Sigmoid colon (tissue), 7 donors: ENCODE measurements around the gene COL4A2. TPM values are rescaled to one million over a fixed set of nuclear protein-coding genes. Genes with fewer than 3 reads are reported as not detected.

ENCODE experiments used
- DNase-seq: peaks from one replicate; pipeline ENCODE4 v3.0.0-alpha.2; 2019
- H3K27ac ChIP-seq, 4 donors: fragments of 200-600 bp; sonication (generic); one replicate each; pipeline ENCODE4 v1.5.1; 2016 to 2019; ENCODE audit warnings: mild to moderate bottlenecking in 1 of 4
- H3K27me3 ChIP-seq, 3 donors: fragments of 200-600 bp; sonication (generic); one replicate each; pipeline ENCODE4 v1.5.1; 2019; ENCODE audit warnings: mild to moderate bottlenecking in 1 of 3
- H3K36me3 ChIP-seq, 4 donors: fragments of 200-600 bp; sonication (generic); one replicate each; pipeline ENCODE4 v1.5.1; 2016 to 2019
- H3K4me1 ChIP-seq, 4 donors: fragments of 200-600 bp; sonication (generic); one replicate each; pipeline ENCODE4 v1.5.1; 2017 to 2019
- H3K4me3 ChIP-seq, 4 donors: fragments of 200-600 bp; sonication (generic); one replicate each; pipeline ENCODE4 v1.5.1; 2017 to 2019; ENCODE audit warnings: mild to moderate bottlenecking in 2 of 4, moderate library complexity in 1 of 4
- H3K9me3 ChIP-seq, 4 donors: fragments of 200-600 bp in 3 of 4; sonication (generic) in 3 of 4; one replicate each; pipeline versions ENCODE4 v1.5.1 to v1.6.1; 2013 to 2019
- EP300 ChIP-seq, 4 donors: sonication (generic); formaldehyde crosslinking; IDR thresholded peaks; one replicate each; pipeline ENCODE4 v1.6.1; 2017; ENCODE audit warnings: antibody characterized with exemption in 4 of 4
- POLR2A ChIP-seq, 2 donors: fragments of 450-650 bp; IDR thresholded peaks; one replicate each; pipeline ENCODE4 v1.6.1; 2016; ENCODE audit warnings: antibody characterized with exemption in 2 of 2, mild to moderate bottlenecking in 2 of 2, moderate library complexity in 2 of 2
- POLR2AphosphoS5 ChIP-seq, 4 donors: sonication (generic); formaldehyde crosslinking; IDR thresholded peaks; one replicate each; pipeline ENCODE4 v1.6.1; 2017; ENCODE audit warnings: antibody characterized with exemption in 4 of 4
- WGBS, 2 donors: extraction: QIAGEN DNeasy Blood & Tissue Kit; methylation state at CpG; one replicate each; pipeline ENCODE4 v1.1.7; 2013; 5-methylcytosine and 5-hydroxymethylcytosine counted together
- intact Hi-C: fragments of 100-400 bp; cut with DNase I; formaldehyde crosslinking; loops from one replicate; pipeline ENCODE4 v1.15.1; 2023
- polyA plus RNA-seq, 3 donors: library from polyadenylated mRNA; stranded (reverse); fragments of 200-250 nt; gene quantifications; one replicate each; pipeline ENCODE4 v1.2.3, GENCODE V29; 2013
- total RNA-seq, 4 donors: library from RNA; depleted of rRNA; stranded (reverse); fragments of >200 nt; gene quantifications; one replicate each; pipeline ENCODE4 v1.1.0, GENCODE V29; 2016
- TF ChIP-seq, protein P1 (sequence below), 4 experiments: fragments of 450-650 bp in 3 of 4; fragments of 200-600 bp in 1 of 4; IDR thresholded peaks; one replicate each; pipeline ENCODE4 v1.5.1; 2016 to 2019; ENCODE audit warnings: antibody characterized with exemption in 4 of 4, mild to moderate bottlenecking in 3 of 4, moderate library complexity in 2 of 4
- donor health status: healthy with polysubstance abuse.
- donor health status: Bipolar disorder and iron deficiency.
- donor health status: healthy.

Gene COL4A2
- total and polyA plus RNA-seq, 7 donors, result 24.0 to 1,039 (median 306) TPM

DNA sequence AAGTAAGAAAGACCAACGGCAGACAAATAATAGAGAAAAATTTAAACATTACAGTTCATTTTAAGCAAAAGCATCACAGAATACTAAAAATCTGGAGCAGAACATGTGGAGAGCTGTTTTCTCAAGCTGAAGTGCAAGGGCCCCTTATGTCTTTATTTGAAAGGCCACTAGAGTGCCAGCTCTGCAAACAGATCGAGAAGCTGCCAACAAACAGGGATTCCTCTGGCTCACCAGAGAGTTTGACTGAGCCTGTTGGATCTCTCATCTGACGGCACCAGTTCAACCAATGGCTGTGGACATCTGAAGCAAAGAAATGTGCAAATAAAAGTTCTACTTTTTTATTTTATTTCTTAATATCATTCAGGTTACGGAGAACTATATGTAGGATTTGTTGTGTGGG lies 119.7 kb downstream of the COL4A2 start:
- Histone ChIP-seq H3K36me3 (peaks cover 6 to 55% (median 25%) of the 10 kb centered on the region in 4 donors), H3K27ac (peak overlapping the region in 3 of 4 donors; percentile 66 to 98 (median 87)), H3K9me3 (no peaks in the 10 kb centered on the region), H3K4me1 (peaks cover 0 to 76% (median 63%) of the 10 kb centered on the region in 4 donors), H3K4me3 (no peak overlapping the region), H3K27me3 (no peaks in the 10 kb centered on the region)
- DNase-seq, result no peak
- WGBS, 2 donors, result 86 to 93% methylated on average over 4 of the region's 4 CpGs
- TF ChIP-seq POLR2AphosphoS5 (IDR thresholded peaks at IDR 0.05) (no peak), POLR2A (IDR thresholded peaks at IDR 0.05) (no peak), EP300 (IDR thresholded peaks at IDR 0.05) (no peak)
- TF ChIP-seq, protein P1, sequence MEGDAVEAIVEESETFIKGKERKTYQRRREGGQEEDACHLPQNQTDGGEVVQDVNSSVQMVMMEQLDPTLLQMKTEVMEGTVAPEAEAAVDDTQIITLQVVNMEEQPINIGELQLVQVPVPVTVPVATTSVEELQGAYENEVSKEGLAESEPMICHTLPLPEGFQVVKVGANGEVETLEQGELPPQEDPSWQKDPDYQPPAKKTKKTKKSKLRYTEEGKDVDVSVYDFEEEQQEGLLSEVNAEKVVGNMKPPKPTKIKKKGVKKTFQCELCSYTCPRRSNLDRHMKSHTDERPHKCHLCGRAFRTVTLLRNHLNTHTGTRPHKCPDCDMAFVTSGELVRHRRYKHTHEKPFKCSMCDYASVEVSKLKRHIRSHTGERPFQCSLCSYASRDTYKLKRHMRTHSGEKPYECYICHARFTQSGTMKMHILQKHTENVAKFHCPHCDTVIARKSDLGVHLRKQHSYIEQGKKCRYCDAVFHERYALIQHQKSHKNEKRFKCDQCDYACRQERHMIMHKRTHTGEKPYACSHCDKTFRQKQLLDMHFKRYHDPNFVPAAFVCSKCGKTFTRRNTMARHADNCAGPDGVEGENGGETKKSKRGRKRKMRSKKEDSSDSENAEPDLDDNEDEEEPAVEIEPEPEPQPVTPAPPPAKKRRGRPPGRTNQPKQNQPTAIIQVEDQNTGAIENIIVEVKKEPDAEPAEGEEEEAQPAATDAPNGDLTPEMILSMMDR (IDR thresholded peaks at IDR 0.05), result no peak
- intact Hi-C loops, result no loop called here

DNA sequence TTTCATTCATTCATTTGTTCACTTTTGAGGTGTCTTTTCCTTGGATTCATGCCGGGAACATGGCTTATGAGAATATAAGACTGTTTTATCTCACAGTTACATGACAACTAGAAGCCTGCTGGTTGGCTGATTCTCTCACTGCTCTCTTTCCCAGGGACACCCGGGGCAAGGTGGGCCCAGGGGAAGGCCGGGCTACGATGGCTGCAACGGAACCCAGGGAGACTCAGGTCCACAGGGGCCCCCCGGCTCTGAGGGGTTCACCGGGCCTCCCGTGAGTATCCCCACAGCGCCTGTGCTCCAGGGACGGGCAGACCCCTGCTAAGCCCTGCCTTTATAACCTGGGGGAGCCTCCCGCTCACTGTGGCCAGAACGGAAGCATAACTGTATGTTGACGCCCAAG lies 121.2 kb downstream of the COL4A2 start:
- H3K4me1 ChIP-seq, result peaks cover 0 to 76% (median 54%) of the 10 kb centered on the region in 4 donors
- H3K27ac ChIP-seq, result peak overlapping the region in 3 of 4 donors; percentile 66 to 98 (median 87)
- WGBS, 2 donors, result 92 to 94% methylated on average over 13 of the region's 13 CpGs
- H3K9me3 ChIP-seq, result no peaks in the 10 kb centered on the region
- no peaks in the 10 kb centered on the region for H3K27me3 ChIP-seq
- no peak for TF ChIP-seq EP300 (IDR thresholded peaks at IDR 0.05)
- TF ChIP-seq, protein P1 (IDR thresholded peaks at IDR 0.05), result no peak
- TF ChIP-seq POLR2AphosphoS5 (IDR thresholded peaks at IDR 0.05), result peak; percentile 27 to 61 (median 55)
- H3K4me3 ChIP-seq, result no peak overlapping the region
- H3K36me3 ChIP-seq, result peaks cover 6 to 70% (median 27%) of the 10 kb centered on the region in 4 donors
- intact Hi-C loops, result no loop called here
- no peak for DNase-seq

DNA sequence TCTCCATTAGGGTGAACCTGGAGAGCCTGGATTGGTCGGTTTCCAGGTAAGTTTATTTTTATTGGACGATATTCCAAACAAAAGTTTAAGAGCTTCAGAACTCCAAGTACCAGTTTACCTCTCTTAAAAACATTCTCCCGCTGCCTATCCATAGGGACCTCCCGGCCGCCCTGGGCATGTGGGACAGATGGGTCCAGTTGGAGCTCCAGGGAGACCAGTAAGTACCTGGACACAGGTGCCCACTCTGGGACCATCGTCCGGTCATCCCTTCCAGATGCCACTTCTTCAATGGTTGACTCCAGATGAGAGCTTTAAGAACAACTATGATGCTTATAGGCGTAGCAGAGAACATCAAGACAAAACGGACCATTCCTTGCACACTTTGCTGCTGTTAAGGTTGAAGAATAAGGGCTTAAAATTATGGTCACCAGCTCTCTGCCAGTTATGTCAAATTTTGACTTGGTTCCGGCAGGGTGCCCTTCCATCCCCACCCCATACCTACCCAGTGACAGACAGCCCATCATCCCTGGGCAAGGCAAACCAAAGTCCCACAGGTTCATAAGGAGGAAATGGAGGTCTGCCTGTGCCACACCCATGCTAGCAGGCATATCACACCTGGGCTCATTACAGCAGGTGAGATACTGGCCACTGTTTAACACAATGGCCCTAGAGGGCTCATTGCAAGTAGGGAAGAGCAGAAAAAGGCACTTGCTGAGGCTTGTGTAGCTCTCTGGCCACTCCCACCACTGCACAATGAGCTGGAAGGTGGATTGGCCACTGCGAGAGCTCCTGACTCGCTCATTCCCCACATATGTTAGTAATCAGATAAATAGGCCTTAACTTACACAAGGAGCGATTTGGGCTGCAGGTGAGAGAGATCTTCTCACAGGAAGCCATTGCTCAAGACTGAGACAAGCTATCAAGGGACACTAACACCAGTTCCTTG lies 123.6 kb downstream of the COL4A2 start:
- 93 to 95% methylated on average over 13 of the region's 13 CpGs for WGBS, 2 donors
- intact Hi-C loops, result loop anchor here (5.0 kb wide), 1 partner anchor 213 kb away; no protein-coding TSS in a partner anchor
- Histone ChIP-seq H3K9me3 (no peaks in the 10 kb centered on the region), H3K4me3 (no peak overlapping the region), H3K36me3 (peaks cover 14 to 78% (median 39%) of the 10 kb centered on the region in 4 donors), H3K4me1 (peaks cover 0 to 75% (median 47%) of the 10 kb centered on the region in 4 donors), H3K27ac (peak overlapping the region in 3 of 4 donors; percentile 67 to 98 (median 74)), H3K27me3 (no peaks in the 10 kb centered on the region)
- DNase-seq, result no peak
- peak in 2 of 4 donors; percentile 19 to 47 for TF ChIP-seq POLR2AphosphoS5 (IDR thresholded peaks at IDR 0.05)
- TF ChIP-seq, protein P1 (IDR thresholded peaks at IDR 0.05), result no peak

DNA sequence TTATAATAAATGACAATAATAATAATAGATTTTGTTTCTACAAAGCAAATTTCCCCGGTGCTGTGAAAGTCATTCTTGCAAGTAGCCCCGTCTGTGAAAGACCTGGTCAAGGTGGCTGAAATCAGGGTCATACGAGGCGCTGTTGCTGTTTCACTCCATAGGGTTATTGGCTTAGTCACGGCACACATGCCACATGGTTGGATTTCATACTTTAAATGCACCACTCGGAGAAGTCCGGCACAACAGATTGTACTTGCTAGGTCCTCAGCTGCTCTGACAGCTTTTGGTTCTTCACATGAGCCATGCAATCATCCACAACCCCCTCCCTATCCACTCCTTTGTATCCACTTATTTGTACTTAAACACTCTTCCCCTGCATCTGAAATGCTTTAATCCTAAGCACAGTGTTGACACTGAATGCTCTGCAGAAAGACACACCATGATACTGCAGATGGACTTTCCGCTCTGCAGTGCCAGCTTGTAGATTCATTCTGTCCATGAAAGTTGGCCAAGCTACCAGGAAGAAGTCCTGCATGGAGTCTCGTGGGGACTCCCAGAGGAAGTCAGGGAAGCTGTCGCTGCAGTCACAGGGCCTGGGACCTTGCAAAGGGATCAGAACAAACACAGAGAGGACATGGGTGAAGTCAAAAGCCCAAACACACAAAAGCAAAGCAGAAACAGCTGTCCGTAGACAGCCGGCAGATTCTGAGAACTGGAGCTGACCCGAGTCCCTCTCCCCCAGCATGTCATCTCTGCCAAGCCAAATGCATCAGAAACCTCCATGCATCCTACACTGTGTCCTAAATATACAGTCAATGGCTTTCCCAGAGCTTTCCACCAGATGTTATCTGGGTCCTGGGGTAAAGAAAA lies 124.6 kb downstream of the COL4A2 start:
- intact Hi-C loops, result loop anchor here (5.0 kb wide), 1 partner anchor 214 kb away; no protein-coding TSS in a partner anchor
- DNase-seq, result no peak
- no peak overlapping the region for H3K4me3 ChIP-seq
- peak overlapping the region; percentile 45 to 98 (median 70) for H3K27ac ChIP-seq
- no peaks in the 10 kb centered on the region for H3K9me3 ChIP-seq
- no peak for TF ChIP-seq EP300 (IDR thresholded peaks at IDR 0.05)
- no peak for TF ChIP-seq POLR2A (IDR thresholded peaks at IDR 0.05)
- TF ChIP-seq, protein P1 (IDR thresholded peaks at IDR 0.05), result no peak
- TF ChIP-seq POLR2AphosphoS5 (IDR thresholded peaks at IDR 0.05), result peak in 1 of 4 donors; percentile 39
- peaks cover 0 to 66% (median 39%) of the 10 kb centered on the region in 4 donors for H3K4me1 ChIP-seq
- H3K36me3 ChIP-seq, result peaks cover 23 to 82% (median 44%) of the 10 kb centered on the region in 4 donors
- 78 to 86% methylated on average over 13 of the region's 13 CpGs for WGBS, 2 donors
- no peaks in the 10 kb centered on the region for H3K27me3 ChIP-seq
